HG02970 (cell line): Measurements from ENCODE around the gene SDR42E1.
"Not testable (repeated sequence)": the region's sequence is repeated elsewhere in the genome, so short reads cannot be mapped to it uniquely, and the experiment has no call there.

Source experiments
- ATAC-seq: cut with Tn5 transposase; IDR thresholded peaks from one replicate; pipeline ENCODE4 v1.9.1; 2021; ENCODE audit warnings: mild to moderate bottlenecking, moderate library complexity, moderate number of reproducible peaks; ENCODE audit not compliant: unreplicated experiment, low FRiP score

Gene SDR42E1

GRCh38 chr16:82037666-82038065, 26.4 kb upstream of the SDR42E1 start:
- ATAC-seq = no peak

- no peak for ATAC-seq
Measured at GRCh38 chr16:82037251-82037650, 26.0 kb upstream of the SDR42E1 start.

GRCh38 chr16:82034981-82035612, 23.8 kb upstream of the SDR42E1 start, which contains the start of gene HSD17B2:
Gene HSD17B2 (plus strand): TSS chr16:82035253. CDS start chr16:82035425, 172 bp downstream.
- no peak for ATAC-seq

GRCh38 chr16:82033683-82034300, 22.5 kb upstream of the SDR42E1 start:
- ATAC-seq = no peak

- no peak for ATAC-seq
Measured at GRCh38 chr16:82033006-82033405, 21.7 kb upstream of the SDR42E1 start.

GRCh38 chr16:82031116-82032084, 20.1 kb upstream of the SDR42E1 start:
- ATAC-seq = no peak

GRCh38 chr16:82027629-82028064, 16.4 kb upstream of the SDR42E1 start:
- no peak for ATAC-seq

GRCh38 chr16:82024883-82025282, 13.6 kb upstream of the SDR42E1 start:
- no peak for ATAC-seq

GRCh38 chr16:82024316-82024715, 13.0 kb upstream of the SDR42E1 start:
- no peak for ATAC-seq

- no peak for ATAC-seq
Measured at GRCh38 chr16:82023206-82023605, 11.9 kb upstream of the SDR42E1 start.

GRCh38 chr16:82020051-82020450, 8.8 kb upstream of the SDR42E1 start:
- ATAC-seq = no peak

- ATAC-seq = no peak
Measured at GRCh38 chr16:82019535-82019934, 8.3 kb upstream of the SDR42E1 start.

GRCh38 chr16:82017911-82018568, 6.8 kb upstream of the SDR42E1 start:
- ATAC-seq = no peak

GRCh38 chr16:82016964-82017363, 5.7 kb upstream of the SDR42E1 start:
- ATAC-seq = no peak

GRCh38 chr16:82016263-82016662, 5.0 kb upstream of the SDR42E1 start:
- ATAC-seq = no peak

- no peak for ATAC-seq
Measured at GRCh38 chr16:82013139-82013538, 1.9 kb upstream of the SDR42E1 start.

GRCh38 chr16:82010649-82011048, 621 bp downstream of the SDR42E1 start:
- ATAC-seq = no peak

- not testable (repeated sequence) for ATAC-seq
Measured at GRCh38 chr16:82009789-82010188, 1.5 kb downstream of the SDR42E1 start.

- no peak for ATAC-seq
Measured at GRCh38 chr16:82008957-82009592, 2.2 kb downstream of the SDR42E1 start.

- no peak for ATAC-seq
Measured at GRCh38 chr16:82007189-82007588, 4.1 kb downstream of the SDR42E1 start.
